22Rv1 (cell line): ENCODE data around the gene SHE.

ENCODE experiments used
- H3K27ac ChIP-seq: fragments of 450-650 bp; 2 replicates; pipeline ENCODE4 v1.5.1; 2017
- ZFX ChIP-seq: fragments of 450-650 bp; IDR thresholded peaks from 2 replicates; pipeline ENCODE4 v1.6.1; 2017; ENCODE audit warnings: antibody characterized with exemption, borderline replicate concordance
- TF ChIP-seq, protein P1 (sequence below): fragments of 450-650 bp; IDR thresholded peaks from 2 replicates; pipeline ENCODE4 v1.5.1; 2017; ENCODE audit warnings: mild to moderate bottlenecking

SHE gene

DNA sequence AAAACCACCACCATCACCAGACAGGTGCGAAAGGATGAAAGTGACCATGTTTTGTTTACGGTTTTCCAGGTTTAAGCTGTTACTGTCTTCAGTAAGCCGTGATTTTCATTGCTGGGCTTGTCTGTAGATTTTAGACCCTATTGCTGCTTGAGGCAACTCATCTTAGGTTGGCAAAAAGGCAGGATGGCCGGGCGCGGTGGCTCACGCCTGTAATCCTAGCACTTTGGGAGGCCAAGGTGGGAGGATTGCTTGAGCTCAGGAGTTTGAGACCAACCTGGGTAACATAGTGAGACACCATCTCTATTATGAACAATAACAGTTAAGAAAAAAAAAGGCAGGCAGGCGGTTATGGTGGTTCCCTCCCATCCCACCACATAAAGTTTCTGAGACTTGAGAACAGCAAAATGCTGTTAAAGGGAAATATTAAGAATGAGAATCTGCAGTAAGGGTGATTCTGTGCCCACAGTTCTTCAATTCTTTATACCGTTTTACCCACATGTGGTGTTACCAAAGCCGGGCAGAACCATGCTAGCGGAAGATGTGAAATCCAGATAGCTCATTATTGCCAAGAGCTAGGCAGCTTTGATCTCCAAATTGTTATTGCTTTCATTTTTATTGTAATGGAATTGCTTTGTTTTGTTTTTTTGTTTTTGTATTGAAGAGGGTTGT lies 34.6 kb downstream of the SHE start:
- H3K27ac ChIP-seq = no peak overlapping the region
- no peak for TF ChIP-seq ZFX
- TF ChIP-seq, protein P1, sequence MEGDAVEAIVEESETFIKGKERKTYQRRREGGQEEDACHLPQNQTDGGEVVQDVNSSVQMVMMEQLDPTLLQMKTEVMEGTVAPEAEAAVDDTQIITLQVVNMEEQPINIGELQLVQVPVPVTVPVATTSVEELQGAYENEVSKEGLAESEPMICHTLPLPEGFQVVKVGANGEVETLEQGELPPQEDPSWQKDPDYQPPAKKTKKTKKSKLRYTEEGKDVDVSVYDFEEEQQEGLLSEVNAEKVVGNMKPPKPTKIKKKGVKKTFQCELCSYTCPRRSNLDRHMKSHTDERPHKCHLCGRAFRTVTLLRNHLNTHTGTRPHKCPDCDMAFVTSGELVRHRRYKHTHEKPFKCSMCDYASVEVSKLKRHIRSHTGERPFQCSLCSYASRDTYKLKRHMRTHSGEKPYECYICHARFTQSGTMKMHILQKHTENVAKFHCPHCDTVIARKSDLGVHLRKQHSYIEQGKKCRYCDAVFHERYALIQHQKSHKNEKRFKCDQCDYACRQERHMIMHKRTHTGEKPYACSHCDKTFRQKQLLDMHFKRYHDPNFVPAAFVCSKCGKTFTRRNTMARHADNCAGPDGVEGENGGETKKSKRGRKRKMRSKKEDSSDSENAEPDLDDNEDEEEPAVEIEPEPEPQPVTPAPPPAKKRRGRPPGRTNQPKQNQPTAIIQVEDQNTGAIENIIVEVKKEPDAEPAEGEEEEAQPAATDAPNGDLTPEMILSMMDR = no peak

DNA sequence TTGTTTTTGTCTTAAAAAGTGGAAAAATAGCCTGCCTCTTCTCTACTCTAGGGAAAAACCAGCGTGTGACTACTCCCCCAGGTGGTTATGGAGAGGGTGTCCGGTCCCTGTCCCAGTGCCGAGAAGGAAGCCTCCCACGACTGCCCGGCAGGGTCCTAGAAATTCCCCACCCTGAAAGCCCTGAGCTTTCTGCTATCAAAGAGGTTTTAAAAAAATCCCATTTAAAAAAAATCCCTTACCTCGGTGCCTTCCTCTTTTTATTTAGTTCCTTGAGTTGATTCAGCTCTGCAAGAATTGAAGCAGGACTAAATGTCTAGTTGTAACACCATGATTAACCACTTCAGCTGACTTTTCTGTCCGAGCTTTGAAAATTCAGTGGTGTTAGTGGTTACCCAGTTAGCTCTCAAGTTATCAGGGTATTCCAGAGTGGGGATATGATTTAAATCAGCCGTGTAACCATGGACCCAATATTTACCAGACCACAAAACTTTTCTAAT lies 35.2 kb downstream of the SHE start:
- TF ChIP-seq, protein P1 = 0 out of 2 replicates have a peak, but pooled peaks have one; percentile 10
- no peak for TF ChIP-seq ZFX
- H3K27ac ChIP-seq = no peak overlapping the region

DNA sequence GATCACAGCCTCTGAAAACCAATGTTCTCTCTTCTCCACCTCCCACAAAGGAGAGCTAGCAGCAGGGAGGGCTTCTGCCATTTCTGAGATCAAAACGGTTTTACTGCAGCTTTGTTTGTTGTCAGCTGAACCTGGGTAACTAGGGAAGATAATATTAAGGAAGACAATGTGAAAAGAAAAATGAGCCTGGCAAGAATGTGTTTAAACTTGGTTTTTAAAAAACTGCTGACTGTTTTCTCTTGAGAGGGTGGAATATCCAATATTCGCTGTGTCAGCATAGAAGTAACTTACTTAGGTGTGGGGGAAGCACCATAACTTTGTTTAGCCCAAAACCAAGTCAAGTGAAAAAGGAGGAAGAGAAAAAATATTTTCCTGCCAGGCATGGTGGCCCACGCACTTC lies 36.0 kb downstream of the SHE start:
- TF ChIP-seq ZFX = no peak
- TF ChIP-seq, protein P1 = no peak
- no peak overlapping the region for H3K27ac ChIP-seq

DNA sequence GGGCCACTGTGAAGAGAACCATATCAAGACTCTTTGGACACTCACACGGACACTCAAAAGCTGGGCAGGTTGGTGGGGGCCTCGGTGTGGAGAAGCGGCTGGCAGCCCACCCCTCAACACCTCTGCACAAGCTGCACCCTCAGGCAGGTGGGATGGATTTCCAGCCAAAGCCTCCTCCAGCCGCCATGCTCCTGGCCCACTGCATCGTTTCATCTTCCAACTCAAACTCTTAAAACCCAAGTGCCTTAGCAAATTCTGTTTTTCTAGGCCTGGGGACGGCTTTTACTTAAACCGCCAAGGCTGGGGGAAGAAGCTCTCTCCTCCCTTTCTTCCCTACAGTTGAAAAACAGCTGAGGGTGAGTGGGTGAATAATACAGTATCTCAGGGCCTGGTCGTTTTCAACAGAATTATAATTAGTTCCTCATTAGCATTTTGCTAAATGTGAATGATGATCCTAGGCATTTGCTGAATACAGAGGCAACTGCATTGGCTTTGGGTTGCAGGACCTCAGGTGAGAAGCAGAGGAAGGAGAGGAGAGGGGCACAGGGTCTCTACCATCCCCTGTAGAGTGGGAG lies 36.5 kb downstream of the SHE start:
- no peak overlapping the region for H3K27ac ChIP-seq
- TF ChIP-seq, protein P1 = no peak

DNA sequence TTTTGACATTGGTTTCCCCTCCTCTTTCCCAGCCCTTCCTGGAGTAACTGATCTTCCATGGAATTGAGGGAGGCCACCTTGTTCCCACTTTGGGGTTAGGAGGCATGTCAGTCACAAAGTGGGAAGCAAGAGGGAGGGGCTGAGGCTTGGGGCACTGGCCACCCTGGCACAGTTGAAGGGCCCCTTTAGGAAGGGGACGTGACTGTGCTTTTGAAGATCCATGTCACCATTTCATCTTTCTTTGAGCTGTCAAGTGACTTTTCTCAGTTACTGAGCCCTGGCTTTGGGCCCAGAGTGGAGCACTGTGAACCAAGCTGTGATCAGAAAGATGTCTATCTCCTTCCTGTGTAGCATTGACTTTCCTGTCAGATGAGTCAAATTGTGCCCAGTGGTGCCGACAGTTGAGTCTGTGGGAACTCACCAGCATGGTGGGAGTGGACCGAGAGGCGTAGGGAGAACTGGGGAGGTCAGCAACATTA lies 38.7 kb downstream of the SHE start:
- no peak overlapping the region for H3K27ac ChIP-seq
- TF ChIP-seq, protein P1 = no peak

DNA sequence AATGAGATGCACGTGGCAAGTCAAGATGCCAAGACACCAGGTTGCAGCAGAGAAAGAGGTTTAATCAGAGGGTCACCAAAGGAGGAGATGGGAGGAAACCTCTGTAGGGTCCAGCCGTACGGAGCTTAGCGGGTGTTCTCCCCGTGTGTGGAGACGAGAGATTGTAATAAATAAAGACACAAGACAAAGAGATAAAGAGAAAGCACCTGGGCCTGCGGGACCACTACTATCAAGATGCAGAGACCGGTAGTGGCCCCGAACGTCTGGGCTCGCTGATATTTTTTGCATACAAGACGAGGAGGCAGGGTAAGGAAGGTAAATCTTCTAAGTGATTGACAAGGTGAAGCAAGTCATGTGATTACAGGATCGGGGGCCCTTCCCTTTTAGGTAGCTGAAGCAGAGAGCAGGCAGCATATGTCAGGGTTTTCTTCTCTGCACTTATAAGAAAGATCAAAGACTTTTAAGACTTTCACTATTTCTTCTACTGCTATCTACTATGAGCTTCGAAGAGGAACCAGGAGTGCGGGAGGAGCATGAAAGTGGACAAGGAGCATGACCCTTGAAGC lies 41.4 kb downstream of the SHE start:
- TF ChIP-seq, protein P1 = no peak
- no peak for TF ChIP-seq ZFX
- H3K27ac ChIP-seq = no peak overlapping the region

DNA sequence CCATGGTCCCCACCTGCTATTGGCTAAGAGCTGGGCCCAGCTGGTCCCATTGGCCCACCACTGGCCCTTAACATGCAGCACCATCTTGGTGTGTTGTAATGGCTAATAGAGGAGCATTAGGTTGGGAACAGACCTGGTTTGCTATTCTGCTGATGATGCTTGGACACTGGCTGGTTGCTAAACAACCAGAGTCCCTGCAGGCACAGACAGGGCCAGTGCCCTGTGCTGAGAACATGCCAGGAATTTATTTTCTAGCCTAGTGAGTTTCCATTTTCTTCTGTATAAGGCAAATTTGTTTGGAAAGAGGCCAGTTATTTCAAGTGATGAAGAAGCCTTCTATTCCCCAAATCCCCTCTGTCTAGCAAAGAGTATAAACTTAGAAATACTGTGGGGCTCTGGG lies 43.1 kb downstream of the SHE start:
- no peak overlapping the region for H3K27ac ChIP-seq
- TF ChIP-seq ZFX = no peak
- TF ChIP-seq, protein P1 = no peak
